GM23338 (cell line): ENCODE measurements around the gene TMEM101. TPM values are rescaled to one million over a fixed set of nuclear protein-coding genes. Genes with fewer than 3 reads are reported as not detected.
"Not testable (repeated sequence)": the region's sequence is repeated elsewhere in the genome, so short reads cannot be mapped to it uniquely, and the experiment has no call there.

Experiments
- ATAC-seq: fragments of 200-7000 bp; cut with Tn5 transposase; 3 replicates; pipeline ENCODE4 v1.9.1; 2020
- DNase-seq: peaks from one replicate; pipeline ENCODE4 v3.0.0-alpha.2; 2015; ENCODE audit warnings: low spot score
- H2AFZ ChIP-seq: fragments of 200-600 bp; sonication (generic); 2 replicates; pipeline ENCODE4 v1.8.0; 2016; ENCODE audit warnings: antibody characterized with exemption, mild to moderate bottlenecking, moderate library complexity
- H3F3A ChIP-seq: fragments of 200-600 bp; sonication (generic); replicated peaks from 2 replicates; pipeline ENCODE4 v1.8.0; 2017; ENCODE audit warnings: antibody characterized with exemption, mixed run types, low read depth
- H3K27ac ChIP-seq: fragments of 200-600 bp; sonication (generic); 2 replicates; pipeline ENCODE4 v1.6.1; 2016; ENCODE audit warnings: low read depth
- H3K27me3 ChIP-seq: fragments of 200-600 bp; sonication (generic); 2 replicates; pipeline ENCODE4 v1.8.0; 2016; ENCODE audit warnings: mild to moderate bottlenecking, mixed run types, moderate library complexity; ENCODE audit not compliant: insufficient read depth
- H3K36me3 ChIP-seq: fragments of 200-600 bp; sonication (generic); 2 replicates; pipeline ENCODE4 v1.8.0; 2016; ENCODE audit warnings: mild to moderate bottlenecking; ENCODE audit not compliant: insufficient read depth
- H3K4me1 ChIP-seq: fragments of 200-600 bp; sonication (generic); 2 replicates; pipeline ENCODE4 v1.8.0; 2016; ENCODE audit warnings: mild to moderate bottlenecking, moderate library complexity; ENCODE audit not compliant: insufficient read depth
- H3K4me2 ChIP-seq: fragments of 200-600 bp; sonication (generic); 2 replicates; pipeline ENCODE4 v1.7.1; 2017; ENCODE audit warnings: mixed run types
- H3K4me3 ChIP-seq: fragments of 200-600 bp; sonication (generic); 2 replicates; pipeline ENCODE4 v1.6.1; 2016; ENCODE audit warnings: mixed run types
- H3K79me2 ChIP-seq: fragments of 200-600 bp; sonication (generic); replicated peaks from 2 replicates; pipeline ENCODE4 v1.8.0; 2017; ENCODE audit warnings: mild to moderate bottlenecking; ENCODE audit not compliant: insufficient read depth
- H3K9me2 ChIP-seq: fragments of 200-600 bp; sonication (generic); 2 replicates; pipeline ENCODE4 v1.8.0; 2017; ENCODE audit not compliant: insufficient read depth
- H4K20me1 ChIP-seq: fragments of 200-600 bp; sonication (generic); replicated peaks from 2 replicates; pipeline ENCODE4 v1.8.0; 2017; ENCODE audit warnings: mild to moderate bottlenecking; ENCODE audit not compliant: insufficient read depth
- H3K27ac Mint-ChIP-seq: 2 replicates; pipeline ENCODE4 v1.8.0; 2020; ENCODE audit warnings: inconsistent platforms, mild to moderate bottlenecking, moderate library complexity, mixed read lengths
- H3K27me3 Mint-ChIP-seq: 3 replicates; pipeline ENCODE4 v1.8.0; 2022; ENCODE audit warnings: low read depth, mild to moderate bottlenecking, moderate library complexity, mixed read lengths, inconsistent platforms; ENCODE audit not compliant: insufficient read depth, poor library complexity
- H3K36me3 Mint-ChIP-seq: 3 replicates; pipeline ENCODE4 v1.8.0; 2021; ENCODE audit warnings: low read depth, mild to moderate bottlenecking, inconsistent platforms, moderate library complexity, mixed read lengths
- H3K4me1 Mint-ChIP-seq: 3 replicates; pipeline ENCODE4 v1.8.0; 2020; ENCODE audit warnings: mild to moderate bottlenecking, inconsistent platforms, mixed read lengths
- H3K4me3 Mint-ChIP-seq: 3 replicates; pipeline ENCODE4 v1.8.0; 2021; ENCODE audit warnings: moderate library complexity, mild to moderate bottlenecking, inconsistent platforms, mixed read lengths
- H3K9me3 Mint-ChIP-seq: 3 replicates; pipeline ENCODE4 v1.8.0; 2020; ENCODE audit warnings: moderate library complexity, mild to moderate bottlenecking, inconsistent platforms, mixed read lengths
- CTCF ChIP-seq, 2 experiments: fragments of 200-600 bp in 1 of 2; sonication (generic) in 1 of 2; conservative IDR thresholded peaks; 2 replicates each; pipeline versions ENCODE4 v1.5.1 to v1.6.1; 2016 to 2017; ENCODE audit warnings: antibody characterized with exemption in 2 of 2, low read depth in 2 of 2, mild to moderate bottlenecking in 2 of 2, moderate library complexity in 1 of 2
- EZH2phosphoT487 ChIP-seq: fragments of 200-600 bp; sonication (generic); IDR thresholded peaks from one replicate; pipeline ENCODE4 v1.8.1; 2018; ENCODE audit warnings: antibody characterized with exemption; ENCODE audit not compliant: unreplicated experiment
- JUNB ChIP-seq: IDR thresholded peaks from one replicate; pipeline ENCODE4 v1.6.1; 2016; ENCODE audit warnings: antibody characterized with exemption; ENCODE audit not compliant: unreplicated experiment
- POLR2AphosphoS5 ChIP-seq: IDR thresholded peaks from 2 replicates; pipeline ENCODE4 v1.6.1; 2016; ENCODE audit warnings: antibody characterized with exemption, low read depth
- REST ChIP-seq: IDR thresholded peaks from one replicate; pipeline ENCODE4 v1.6.1; 2018; ENCODE audit warnings: antibody characterized with exemption; ENCODE audit not compliant: unreplicated experiment
- STAT1 ChIP-seq: IDR thresholded peaks from one replicate; pipeline ENCODE4 v1.6.1; 2016; ENCODE audit warnings: antibody characterized with exemption; ENCODE audit not compliant: unreplicated experiment
- ZNF114 ChIP-seq: fragments of 250-450 bp; sonication (Bioruptor Pico); IDR thresholded peaks from 2 replicates; pipeline ENCODE4 v1.5.0; 2020; ENCODE audit warnings: mild to moderate bottlenecking, moderate library complexity
- ZNF331 ChIP-seq: fragments of 250-450 bp; sonication (Bioruptor Pico); IDR thresholded peaks from 2 replicates; pipeline ENCODE4 v1.5.0; 2020; ENCODE audit warnings: low read depth, mild to moderate bottlenecking, moderate library complexity
- polyA plus RNA-seq: library from polyadenylated mRNA; unstranded; fragments of >200 nt; fragmentation: Nextera tagmentation; extraction: Ambion mirVana; gene quantifications from 2 replicates; pipeline ENCODE4 v1.2.1, GENCODE V29; 2016
- total RNA-seq: library from RNA; depleted of rRNA; stranded (reverse); fragments of >200 nt; shearing (Covaris generic); gene quantifications from 2 replicates; pipeline ENCODE4 v1.2.3, GENCODE V29; 2014

TMEM101 gene
- total and polyA plus RNA-seq, 2 experiments from 2014 or later = 15.9 to 31.6 TPM

DNA sequence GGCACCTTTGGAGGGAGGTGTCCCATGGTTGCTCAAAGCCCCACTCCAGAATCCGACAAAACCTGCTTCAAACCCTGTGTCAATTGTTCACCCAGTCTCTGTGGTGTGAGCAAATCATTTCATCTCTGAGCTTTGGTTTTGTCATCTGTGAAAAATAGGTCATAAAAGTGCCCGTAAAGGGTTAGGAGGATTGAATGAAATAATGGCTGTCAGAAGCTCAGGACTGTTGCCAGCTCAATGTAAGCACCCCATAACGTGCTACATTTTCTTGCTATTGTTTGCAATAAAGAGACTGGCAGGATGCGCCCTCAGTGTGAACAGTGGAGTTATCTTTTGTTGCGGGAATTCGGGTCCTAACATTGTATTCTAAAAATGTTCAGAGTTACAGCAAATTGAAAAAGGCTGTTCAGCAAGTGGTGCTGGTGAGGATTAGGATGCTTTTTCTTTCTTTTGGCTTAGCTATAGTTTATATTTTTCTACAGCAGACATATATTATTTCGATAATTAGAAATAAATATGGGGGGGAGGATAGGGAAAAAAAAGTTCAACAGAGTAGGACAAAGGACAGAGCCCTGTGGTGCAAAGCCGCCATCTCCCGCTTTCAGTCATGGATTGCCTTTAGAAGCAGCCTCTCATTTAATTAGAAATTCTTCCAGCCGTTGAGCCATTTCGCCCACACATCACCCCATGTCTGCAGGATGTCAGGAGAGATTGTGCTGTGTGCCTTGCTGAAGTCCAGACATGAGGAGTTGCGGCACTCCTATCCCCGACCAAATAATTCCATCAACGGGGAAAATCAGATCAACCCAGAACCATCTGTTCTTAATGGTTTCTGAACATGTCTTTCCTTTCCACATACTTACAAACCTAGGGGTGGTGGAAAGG is 40.1 kb downstream of the TMEM101 start (continued):
- TF ChIP-seq CTCF (conservative IDR thresholded peaks at IDR 0.05; ENCODE audit: low read depth in 2 of 2) (no peak), STAT1 (no peak), ZNF114 (CRISPR knock-in tag) (no peak)

- H3K4me1 Mint-ChIP-seq = not testable (repeated sequence)
Observed at GRCh38 chr17:43972444-43973212, 42.1 kb downstream of the TMEM101 start.

DNA sequence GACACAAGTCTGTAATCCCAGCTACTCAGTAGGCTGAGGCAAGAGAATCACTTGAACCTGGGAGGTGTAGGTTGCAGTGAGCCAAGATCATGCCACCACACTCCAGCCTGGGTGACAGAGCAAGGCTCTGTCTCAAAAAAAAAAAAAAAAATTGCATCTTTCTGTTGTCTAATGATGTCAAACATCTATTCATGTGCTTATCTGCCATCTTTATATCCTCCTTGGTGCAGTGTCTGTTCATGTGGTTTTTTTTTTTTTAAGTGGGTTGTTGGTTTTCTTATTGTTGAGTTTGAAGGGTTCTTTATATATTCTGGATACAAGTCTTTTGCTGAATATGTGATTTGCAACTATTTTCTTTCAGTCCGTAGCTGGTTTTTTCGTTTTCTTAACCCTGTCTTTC is 43.3 kb downstream of the TMEM101 start:
- not testable (repeated sequence) for H3F3A ChIP-seq, H3K36me3 Mint-ChIP-seq, H3K4me3 Mint-ChIP-seq, H3K9me2 ChIP-seq, H3K4me2 ChIP-seq, H3K36me3 ChIP-seq, H3K27me3 ChIP-seq, DNase-seq, H3K27me3 Mint-ChIP-seq, H3K9me3 Mint-ChIP-seq, H3K27ac ChIP-seq, H3K4me1 Mint-ChIP-seq, H3K4me3 ChIP-seq, H4K20me1 ChIP-seq, H3K27ac Mint-ChIP-seq, H2AFZ ChIP-seq, ATAC-seq, H3K4me1 ChIP-seq, H3K79me2 ChIP-seq

More at GRCh38 chr17:43972444-43973212, 42.1 kb downstream of the TMEM101 start:
- not testable (repeated sequence) for H3K36me3 ChIP-seq, H3K4me3 Mint-ChIP-seq, H3F3A ChIP-seq, H3K27me3 ChIP-seq, H3K9me3 Mint-ChIP-seq, H3K79me2 ChIP-seq, H4K20me1 ChIP-seq, H3K9me2 ChIP-seq, DNase-seq, H3K27ac Mint-ChIP-seq, H3K36me3 Mint-ChIP-seq, H3K27ac ChIP-seq, H3K27me3 Mint-ChIP-seq, H3K4me2 ChIP-seq, H3K4me3 ChIP-seq, ATAC-seq, H2AFZ ChIP-seq, H3K4me1 ChIP-seq

- H3K79me2 ChIP-seq = no peaks in the 10 kb centered on the region
- H3K4me1 ChIP-seq = no peaks in the 10 kb centered on the region
- no peak overlapping the region for H2AFZ ChIP-seq
- no peak for TF ChIP-seq EZH2phosphoT487
- no peak for TF ChIP-seq REST
- no peak for TF ChIP-seq STAT1
- TF ChIP-seq ZNF331 = no peak
- TF ChIP-seq ZNF114 (CRISPR knock-in tag) = no peak
- no peak for TF ChIP-seq POLR2AphosphoS5
- TF ChIP-seq JUNB = no peak
- no peaks in the 10 kb centered on the region for H3K27me3 ChIP-seq
- ATAC-seq (no peak), DNase-seq (no peak)
- H3F3A ChIP-seq = 0 out of 2 replicates have a peak, but pooled peaks cover 3% of the 10 kb centered on the region
- Mint-ChIP-seq H3K27ac (no peak overlapping the region), H3K4me3 (no peak overlapping the region), H3K27me3 (no peaks in the 10 kb centered on the region), H3K36me3 (no peaks in the 10 kb centered on the region), H3K9me3 (no peaks in the 10 kb centered on the region), H3K4me1 (no peaks in the 10 kb centered on the region)
- H3K4me2 ChIP-seq = no peak overlapping the region
- no peaks in the 10 kb centered on the region for H4K20me1 ChIP-seq
- H3K36me3 ChIP-seq = no peaks in the 10 kb centered on the region
- no peak overlapping the region for H3K4me3 ChIP-seq
- no peak overlapping the region for H3K27ac ChIP-seq
- H3K9me2 ChIP-seq = no peaks in the 10 kb centered on the region
Observed at GRCh38 chr17:43970366-43970765, 44.4 kb downstream of the TMEM101 start.
